Prostate gland (tissue), 2 donors: ENCODE measurements around the gene WWOX.

ENCODE experiments used
- CTCF ChIP-seq, 4 experiments: fragments of 200-600 bp in 2 of 4; fragments of 450-650 bp in 2 of 4; sonication (generic) in 2 of 4; IDR thresholded peaks; 1 replicate in 3 of 4; 2 replicates in 1 of 4; pipeline ENCODE4 v1.5.1; 2016 to 2019; ENCODE audit warnings: antibody characterized with exemption in 4 of 4, mild to moderate bottlenecking in 2 of 4, moderate library complexity in 2 of 4
- POLR2A ChIP-seq: fragments of 450-650 bp; IDR thresholded peaks from one replicate; pipeline ENCODE4 v1.6.1; 2016; ENCODE audit warnings: antibody characterized with exemption, mild to moderate bottlenecking
- POLR2AphosphoS5 ChIP-seq: sonication (generic); formaldehyde crosslinking; IDR thresholded peaks from one replicate; pipeline ENCODE4 v1.6.1; 2017; ENCODE audit warnings: antibody characterized with exemption

GRCh38 chr16:79074951-79075350, 975.5 kb downstream of the WWOX start:
- no peak for TF ChIP-seq CTCF (IDR thresholded peaks at IDR 0.05)
- no peak for TF ChIP-seq POLR2A
- TF ChIP-seq POLR2AphosphoS5, result no peak
